Measurements from ENCODE around the gene LRP1B. TPM values are rescaled to one million over a fixed set of nuclear protein-coding genes. Genes with fewer than 3 reads are reported as not detected.

The LRP1B gene
- polyA plus RNA-seq, 1 of the 3 experiments (the other 2 are of a cell fraction) = 0.28 TPM

DNA sequence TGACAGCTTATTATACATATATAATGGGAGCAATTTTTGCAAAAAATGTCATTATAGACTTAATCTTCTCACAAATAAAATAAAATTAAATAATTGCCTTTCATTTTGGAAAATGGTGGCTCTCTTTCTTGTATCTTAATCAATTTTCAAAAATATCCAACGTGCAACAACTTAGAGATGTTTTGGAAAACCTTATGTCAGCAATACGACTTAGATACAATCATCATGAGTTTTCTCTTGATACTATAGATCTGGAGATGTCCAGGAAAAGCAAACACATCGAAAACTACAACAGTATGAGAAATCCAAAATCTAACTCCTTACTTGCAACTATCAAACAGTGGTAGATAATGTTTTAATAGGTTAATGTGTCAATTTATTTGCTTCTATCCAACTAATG is 1529.0 kb downstream of the LRP1B start:
- H3K9me2 ChIP-seq = no peaks in the 10 kb centered on the region; the same call in 1 of the 2 replicates
- H3K9me3 ChIP-seq = no peaks in the 10 kb centered on the region
- no peak overlapping the region for H3K4me3 ChIP-seq (ENCODE audit: low read depth in 2 of 2, low read length in 1 of 2)
- no peak overlapping the region for H3K9ac ChIP-seq
- H3K4me1 ChIP-seq (ENCODE audit: control insufficient read depth in 1 of 2, insufficient read depth in 2 of 2, low read depth in 1 of 2, low read length in 1 of 2) = peaks cover 0 to 3% of the 10 kb centered on the region in 2 experiments; a peak in 1 of 4 replicates
- no peaks in the 10 kb centered on the region for H3K36me3 ChIP-seq (replicated peaks in 1 of 2; ENCODE audit: control insufficient read depth in 1 of 2, insufficient read depth in 2 of 2, low read length in 1 of 2)
- H3K4me2 ChIP-seq = no peak overlapping the region
- WGBS (ENCODE audit: low lambda C conversion rate) = 78% methylated on average over 3 of the region's 3 CpGs
- no peaks in the 10 kb centered on the region for H3F3A ChIP-seq (replicated peaks; ENCODE audit: insufficient read depth)
- no peaks in the 10 kb centered on the region for H3K27me3 ChIP-seq (ENCODE audit: insufficient read depth)
- H3K27ac ChIP-seq (ENCODE audit: low read depth in 2 of 2, low read length in 1 of 2) = no peak overlapping the region; a peak in 1 of 4 replicates
- H2AFZ ChIP-seq (ENCODE audit: low read depth) = no peak overlapping the region
- no peak for DNase-seq
- no peaks in the 10 kb centered on the region for H3K79me2 ChIP-seq (ENCODE audit: insufficient read depth)
- TF ChIP-seq, protein P1, sequence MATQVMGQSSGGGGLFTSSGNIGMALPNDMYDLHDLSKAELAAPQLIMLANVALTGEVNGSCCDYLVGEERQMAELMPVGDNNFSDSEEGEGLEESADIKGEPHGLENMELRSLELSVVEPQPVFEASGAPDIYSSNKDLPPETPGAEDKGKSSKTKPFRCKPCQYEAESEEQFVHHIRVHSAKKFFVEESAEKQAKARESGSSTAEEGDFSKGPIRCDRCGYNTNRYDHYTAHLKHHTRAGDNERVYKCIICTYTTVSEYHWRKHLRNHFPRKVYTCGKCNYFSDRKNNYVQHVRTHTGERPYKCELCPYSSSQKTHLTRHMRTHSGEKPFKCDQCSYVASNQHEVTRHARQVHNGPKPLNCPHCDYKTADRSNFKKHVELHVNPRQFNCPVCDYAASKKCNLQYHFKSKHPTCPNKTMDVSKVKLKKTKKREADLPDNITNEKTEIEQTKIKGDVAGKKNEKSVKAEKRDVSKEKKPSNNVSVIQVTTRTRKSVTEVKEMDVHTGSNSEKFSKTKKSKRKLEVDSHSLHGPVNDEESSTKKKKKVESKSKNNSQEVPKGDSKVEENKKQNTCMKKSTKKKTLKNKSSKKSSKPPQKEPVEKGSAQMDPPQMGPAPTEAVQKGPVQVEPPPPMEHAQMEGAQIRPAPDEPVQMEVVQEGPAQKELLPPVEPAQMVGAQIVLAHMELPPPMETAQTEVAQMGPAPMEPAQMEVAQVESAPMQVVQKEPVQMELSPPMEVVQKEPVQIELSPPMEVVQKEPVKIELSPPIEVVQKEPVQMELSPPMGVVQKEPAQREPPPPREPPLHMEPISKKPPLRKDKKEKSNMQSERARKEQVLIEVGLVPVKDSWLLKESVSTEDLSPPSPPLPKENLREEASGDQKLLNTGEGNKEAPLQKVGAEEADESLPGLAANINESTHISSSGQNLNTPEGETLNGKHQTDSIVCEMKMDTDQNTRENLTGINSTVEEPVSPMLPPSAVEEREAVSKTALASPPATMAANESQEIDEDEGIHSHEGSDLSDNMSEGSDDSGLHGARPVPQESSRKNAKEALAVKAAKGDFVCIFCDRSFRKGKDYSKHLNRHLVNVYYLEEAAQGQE (IDR thresholded peaks at IDR 0.05; ENCODE audit: low read depth, low read length) = no peak
- TF ChIP-seq MEF2A (IDR thresholded peaks at IDR 0.05; ENCODE audit: borderline replicate concordance, low read depth) (no peak), GABPA (IDR thresholded peaks at IDR 0.05; ENCODE audit: low read depth) (no peak), ELF1 (IDR thresholded peaks at IDR 0.05) (no peak), EP300 (IDR thresholded peaks at IDR 0.05; ENCODE audit: borderline replicate concordance in 1 of 2, low read depth in 1 of 2, low read length in 1 of 2) (no peak), CHD2 (IDR thresholded peaks at IDR 0.05; ENCODE audit: low read length, partially characterized antibody) (no peak), RFX5 (IDR thresholded peaks at IDR 0.05; ENCODE audit: low read length) (no peak), SIN3A (IDR thresholded peaks at IDR 0.05; ENCODE audit: borderline replicate concordance, low read depth, low read length) (no peak), TCF12 (IDR thresholded peaks at IDR 0.05) (no peak), RXRA (IDR thresholded peaks at IDR 0.05; ENCODE audit: borderline replicate concordance, low read depth) (no peak), MXI1 (IDR thresholded peaks at IDR 0.05; ENCODE audit: low read depth, low read length) (no peak), TAF1 (IDR thresholded peaks at IDR 0.05; ENCODE audit: borderline replicate concordance, low read depth, low read length) (no peak), EZH2phosphoT487 (IDR thresholded peaks at IDR 0.05; ENCODE audit: borderline replicate concordance, low read depth) (no peak), TEAD4 (IDR thresholded peaks at IDR 0.05; ENCODE audit: borderline replicate concordance, insufficient read depth) (no peak), NFIC (IDR thresholded peaks at IDR 0.05; ENCODE audit: borderline replicate concordance) (no peak)
- TF ChIP-seq, protein P2, sequence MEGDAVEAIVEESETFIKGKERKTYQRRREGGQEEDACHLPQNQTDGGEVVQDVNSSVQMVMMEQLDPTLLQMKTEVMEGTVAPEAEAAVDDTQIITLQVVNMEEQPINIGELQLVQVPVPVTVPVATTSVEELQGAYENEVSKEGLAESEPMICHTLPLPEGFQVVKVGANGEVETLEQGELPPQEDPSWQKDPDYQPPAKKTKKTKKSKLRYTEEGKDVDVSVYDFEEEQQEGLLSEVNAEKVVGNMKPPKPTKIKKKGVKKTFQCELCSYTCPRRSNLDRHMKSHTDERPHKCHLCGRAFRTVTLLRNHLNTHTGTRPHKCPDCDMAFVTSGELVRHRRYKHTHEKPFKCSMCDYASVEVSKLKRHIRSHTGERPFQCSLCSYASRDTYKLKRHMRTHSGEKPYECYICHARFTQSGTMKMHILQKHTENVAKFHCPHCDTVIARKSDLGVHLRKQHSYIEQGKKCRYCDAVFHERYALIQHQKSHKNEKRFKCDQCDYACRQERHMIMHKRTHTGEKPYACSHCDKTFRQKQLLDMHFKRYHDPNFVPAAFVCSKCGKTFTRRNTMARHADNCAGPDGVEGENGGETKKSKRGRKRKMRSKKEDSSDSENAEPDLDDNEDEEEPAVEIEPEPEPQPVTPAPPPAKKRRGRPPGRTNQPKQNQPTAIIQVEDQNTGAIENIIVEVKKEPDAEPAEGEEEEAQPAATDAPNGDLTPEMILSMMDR (IDR thresholded peaks at IDR 0.05) = no peak
- TF ChIP-seq, protein P3, sequence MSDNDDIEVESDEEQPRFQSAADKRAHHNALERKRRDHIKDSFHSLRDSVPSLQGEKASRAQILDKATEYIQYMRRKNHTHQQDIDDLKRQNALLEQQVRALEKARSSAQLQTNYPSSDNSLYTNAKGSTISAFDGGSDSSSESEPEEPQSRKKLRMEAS (IDR thresholded peaks at IDR 0.05; ENCODE audit: low read depth) = no peak
- TF ChIP-seq, protein P4, sequence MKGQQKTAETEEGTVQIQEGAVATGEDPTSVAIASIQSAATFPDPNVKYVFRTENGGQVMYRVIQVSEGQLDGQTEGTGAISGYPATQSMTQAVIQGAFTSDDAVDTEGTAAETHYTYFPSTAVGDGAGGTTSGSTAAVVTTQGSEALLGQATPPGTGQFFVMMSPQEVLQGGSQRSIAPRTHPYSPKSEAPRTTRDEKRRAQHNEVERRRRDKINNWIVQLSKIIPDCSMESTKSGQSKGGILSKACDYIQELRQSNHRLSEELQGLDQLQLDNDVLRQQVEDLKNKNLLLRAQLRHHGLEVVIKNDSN (IDR thresholded peaks at IDR 0.05; ENCODE audit: borderline replicate concordance, low read depth) = no peak
- POLR2A ChIA-PET = no interaction called here
- no peaks in the 10 kb centered on the region for H4K20me1 ChIP-seq (ENCODE audit: insufficient read depth)
- CTCF ChIA-PET = no interaction called here
